H9 (cell line): ENCODE measurements around the gene ASAP3. TPM values are rescaled to one million over a fixed set of nuclear protein-coding genes. Genes with fewer than 3 reads are reported as not detected.

Experiments
- DNase-seq: peaks from one replicate; pipeline ENCODE4 v3.0.0-alpha.2; 2017
- H2AFZ ChIP-seq: one replicate; pipeline ENCODE4 v1.6.1; 2013; ENCODE audit warnings: mild to moderate bottlenecking, low read length, control low read depth, moderate library complexity
- H2AK5ac ChIP-seq: 2 replicates; pipeline ENCODE4 v1.6.1; 2013; ENCODE audit warnings: low read length, control low read depth, mixed read lengths; ENCODE audit not compliant: insufficient read length
- H2BK120ac ChIP-seq: one replicate; pipeline ENCODE4 v1.6.1; 2013; ENCODE audit warnings: low read depth, mild to moderate bottlenecking, low read length, control low read depth, inconsistent platforms; ENCODE audit not compliant: poor library complexity, severe bottlenecking
- H2BK12ac ChIP-seq: 2 replicates; pipeline ENCODE4 v1.6.1; 2013; ENCODE audit warnings: low read length, control low read depth, mixed read lengths, low read depth; ENCODE audit not compliant: insufficient read length
- H2BK15ac ChIP-seq: 2 replicates; pipeline ENCODE4 v1.6.1; 2013; ENCODE audit warnings: low read depth, low read length, control low read depth
- H2BK20ac ChIP-seq: one replicate; pipeline ENCODE4 v1.6.1; 2013; ENCODE audit warnings: low read depth, mild to moderate bottlenecking, low read length, control low read depth, inconsistent platforms; ENCODE audit not compliant: poor library complexity, severe bottlenecking
- H2BK5ac ChIP-seq: 2 replicates; pipeline ENCODE4 v1.6.1; 2013; ENCODE audit warnings: low read length, control low read depth, mixed read lengths; ENCODE audit not compliant: insufficient read length
- H3K14ac ChIP-seq: 2 replicates; pipeline ENCODE4 v1.6.1; 2013; ENCODE audit warnings: low read length, control low read depth; ENCODE audit not compliant: insufficient read depth
- H3K18ac ChIP-seq: 2 replicates; pipeline ENCODE4 v1.6.1; 2013; ENCODE audit warnings: low read depth, mild to moderate bottlenecking, mixed read lengths, low read length, control low read depth; ENCODE audit not compliant: insufficient read length
- H3K23ac ChIP-seq: 2 replicates; pipeline ENCODE4 v1.6.1; 2013; ENCODE audit warnings: low read length, control low read depth, mixed read lengths, low read depth; ENCODE audit not compliant: insufficient read length
- H3K23me2 ChIP-seq: 2 replicates; pipeline ENCODE4 v1.6.1; 2013; ENCODE audit warnings: low read depth, mild to moderate bottlenecking, mixed read lengths, low read length, control low read depth; ENCODE audit not compliant: insufficient read length, poor library complexity, severe bottlenecking
- H3K27ac ChIP-seq: 2 replicates; pipeline ENCODE4 v1.5.1; 2013; ENCODE audit warnings: low read length, control low read depth, mixed read lengths, low read depth; ENCODE audit not compliant: insufficient read length
- H3K27me3 ChIP-seq: 2 replicates; pipeline ENCODE4 v1.6.1; 2013; ENCODE audit warnings: low read length, control low read depth, inconsistent platforms; ENCODE audit not compliant: insufficient read depth
- H3K4ac ChIP-seq: 2 replicates; pipeline ENCODE4 v1.6.1; 2013; ENCODE audit warnings: low read depth, mild to moderate bottlenecking, control low read depth, inconsistent platforms, low read length, moderate library complexity
- H3K4me1 ChIP-seq: 2 replicates; pipeline ENCODE4 v1.6.1; 2013; ENCODE audit warnings: low read length, control low read depth, inconsistent platforms; ENCODE audit not compliant: insufficient read depth
- H3K4me2 ChIP-seq: 2 replicates; pipeline ENCODE4 v1.6.1; 2013; ENCODE audit warnings: low read length, control low read depth, mixed read lengths; ENCODE audit not compliant: insufficient read length, insufficient read depth
- H3K56ac ChIP-seq: 2 replicates; pipeline ENCODE4 v1.6.1; 2013; ENCODE audit warnings: low read depth, mild to moderate bottlenecking, mixed read lengths, low read length, control low read depth; ENCODE audit not compliant: insufficient read length
- H3K79me1 ChIP-seq: 2 replicates; pipeline ENCODE4 v1.6.1; 2013; ENCODE audit warnings: low read depth, mild to moderate bottlenecking, moderate library complexity, low read length, control low read depth, inconsistent platforms; ENCODE audit not compliant: insufficient read depth, poor library complexity, severe bottlenecking
- H3K79me2 ChIP-seq: 2 replicates; pipeline ENCODE4 v1.6.1; 2013; ENCODE audit warnings: low read length, control low read depth, inconsistent platforms; ENCODE audit not compliant: insufficient read depth
- H3K9ac ChIP-seq: 2 replicates; pipeline ENCODE4 v1.6.1; 2013; ENCODE audit warnings: low read length, control low read depth, mixed read lengths; ENCODE audit not compliant: insufficient read length; ENCODE audit errors: extremely low read depth
- H3K9me3 ChIP-seq: one replicate; pipeline ENCODE4 v1.6.1; 2013; ENCODE audit warnings: low read depth, low read length, inconsistent platforms; ENCODE audit not compliant: control insufficient read depth
- H3T11ph ChIP-seq: one replicate; pipeline ENCODE4 v1.6.1; 2013; ENCODE audit warnings: mild to moderate bottlenecking, low read length, control low read depth, inconsistent platforms
- H4K20me1 ChIP-seq: one replicate; pipeline ENCODE4 v1.6.1; 2013; ENCODE audit not compliant: control insufficient read depth, insufficient read length, insufficient read depth
- H4K5ac ChIP-seq: 2 replicates; pipeline ENCODE4 v1.6.1; 2013; ENCODE audit warnings: low read depth, mild to moderate bottlenecking, mixed read lengths, low read length, control low read depth; ENCODE audit not compliant: insufficient read length
- H4K8ac ChIP-seq: replicated peaks from 2 replicates; pipeline ENCODE4 v1.6.1; 2013; ENCODE audit warnings: low read length, control low read depth, mixed read lengths, low read depth; ENCODE audit not compliant: insufficient read length
- H4K91ac ChIP-seq: 2 replicates; pipeline ENCODE4 v1.6.1; 2013; ENCODE audit warnings: low read depth, mild to moderate bottlenecking, moderate library complexity, mixed read lengths, low read length, control low read depth; ENCODE audit not compliant: insufficient read length
- H3K27ac Mint-ChIP-seq, 3 experiments: 2 replicates in 2 of 3; 3 replicates in 1 of 3; pipeline ENCODE4 v1.8.0; 2020 to 2021; ENCODE audit warnings: mixed read lengths in 3 of 3, mild to moderate bottlenecking in 1 of 3, moderate library complexity in 1 of 3
- H3K27me3 Mint-ChIP-seq: 2 replicates; pipeline ENCODE4 v1.8.0; 2021; ENCODE audit warnings: low read depth, mild to moderate bottlenecking, moderate library complexity, mixed read lengths
- H3K36me3 Mint-ChIP-seq, 3 experiments: 2 replicates in 2 of 3; 3 replicates in 1 of 3; pipeline ENCODE4 v1.8.0; 2020 to 2021; ENCODE audit warnings: low read depth in 3 of 3, mixed read lengths in 3 of 3; ENCODE audit not compliant: insufficient read depth in 1 of 3
- H3K4me1 Mint-ChIP-seq, 2 experiments: 2 replicates each; pipeline ENCODE4 v1.8.0; 2020; ENCODE audit warnings: mixed read lengths in 2 of 2
- H3K4me3 Mint-ChIP-seq, 2 experiments: 2 replicates in 1 of 2; 3 replicates in 1 of 2; pipeline ENCODE4 v1.8.0; 2020 to 2021; ENCODE audit warnings: mild to moderate bottlenecking in 2 of 2, mixed read lengths in 2 of 2, moderate library complexity in 1 of 2
- H3K9me3 Mint-ChIP-seq, 2 experiments: 2 replicates in 1 of 2; 3 replicates in 1 of 2; pipeline ENCODE4 v1.8.0; 2020; ENCODE audit warnings: mild to moderate bottlenecking in 2 of 2, mixed read lengths in 2 of 2, moderate library complexity in 1 of 2
- CTCF ChIP-seq: fragments of 200-600 bp; sonication (generic); conservative IDR thresholded peaks from 3 replicates; pipeline ENCODE4 v1.8.0; 2021; ENCODE audit warnings: antibody characterized with exemption, mild to moderate bottlenecking
- WGBS: extraction: QIAGEN DNeasy Blood & Tissue Kit; methylation state at CpG from one replicate; pipeline ENCODE4 v1.1.7; 2013; ENCODE audit warnings: missing lambda C conversion rate, low lambda C conversion rate, mixed read lengths; ENCODE audit not compliant: insufficient read length; ENCODE audit errors: extremely low coverage; 5-methylcytosine and 5-hydroxymethylcytosine counted together
- total RNA-seq: library from RNA; stranded (reverse); gene quantifications from 2 replicates; pipeline ENCODE4 v1.2.1, GENCODE V29; 2021

ASAP3 gene
- total RNA-seq, 1 experiment from 2014 or later = 26.7 TPM

GRCh38 chr1:23528250-23528978 is 44.4 kb upstream of the ASAP3 start:
- Histone ChIP-seq H3K79me1 (no peaks in the 10 kb centered on the region), H2AK5ac (no peak overlapping the region), H3K23ac (no peak overlapping the region), H3K9ac (no peak overlapping the region), H2BK12ac (no peak overlapping the region), H3K4ac (no peak overlapping the region), H3K23me2 (peaks cover 3% of the 10 kb centered on the region), H4K91ac (no peak overlapping the region), H2BK120ac (no peak overlapping the region), H3K79me2 (no peaks in the 10 kb centered on the region), H3K9me3 (no peaks in the 10 kb centered on the region), H2AFZ (no peak overlapping the region), H3K27ac (no peak overlapping the region), H4K20me1 (peaks cover 3% of the 10 kb centered on the region), H2BK5ac (no peak overlapping the region), H2BK20ac (no peak overlapping the region), H3K27me3 (peaks cover 4% of the 10 kb centered on the region; the same call in 1 of the 2 replicates), H3K4me1 (0 out of 2 replicates have a peak, but pooled peaks cover 2% of the 10 kb centered on the region), H3K18ac (no peak overlapping the region), H4K8ac (no peak overlapping the region), H3K56ac (no peak overlapping the region), H4K5ac (no peak overlapping the region), H3T11ph (no peak overlapping the region), H2BK15ac (no peak overlapping the region), H3K4me2 (no peak overlapping the region), H3K14ac (no peak overlapping the region)
- H3K27ac Mint-ChIP-seq = no peak overlapping the region
- H3K36me3 Mint-ChIP-seq = peaks cover 0 to 4% (median 0%) of the 10 kb centered on the region in 3 experiments; a peak in 2 of 7 replicates
- TF ChIP-seq CTCF = no peak; the same call in 2 of the 3 replicates
- H3K4me3 Mint-ChIP-seq = no peak overlapping the region; a peak in 1 of 5 replicates
- peaks cover 45% of the 10 kb centered on the region for H3K27me3 Mint-ChIP-seq
- peaks cover 26 to 41% of the 10 kb centered on the region in 2 experiments for H3K4me1 Mint-ChIP-seq
- no CpG with 5 or more reads among the region's 9 CpGs for WGBS
- no peaks in the 10 kb centered on the region for H3K9me3 Mint-ChIP-seq
- no peak for DNase-seq
